ENCODE measurements around the gene CDH5.

CDH5 gene

GRCh38 chr16:66367968-66368891, 1.7 kb downstream of the CDH5 start:
- TF ChIP-seq CTCF (IDR thresholded peaks at IDR 0.05; ENCODE audit: insufficient read depth, low read depth, low read length, missing control alignments), result no peak
- H3K4me3 ChIP-seq (ENCODE audit: low read length), result no peak overlapping the region
- DNase-seq (ENCODE audit: low read depth), result no peak

- DNase-seq (ENCODE audit: low read depth), result no peak
- H3K4me3 ChIP-seq (ENCODE audit: low read length), result no peak overlapping the region
- TF ChIP-seq CTCF (IDR thresholded peaks at IDR 0.05; ENCODE audit: insufficient read depth, low read depth, low read length, missing control alignments), result no peak
These were observed 2.6 kb downstream of the CDH5 start for GRCh38 chr16:66369055-66369592.

- DNase-seq (ENCODE audit: low read depth), result no peak
- H3K4me3 ChIP-seq (ENCODE audit: low read length), result no peak overlapping the region
These were observed 4.5 kb downstream of the CDH5 start for GRCh38 chr16:66370786-66371684.

GRCh38 chr16:66372078-66372897, 5.8 kb downstream of the CDH5 start:
- no peak for DNase-seq (ENCODE audit: low read depth)
- no peak for TF ChIP-seq CTCF (IDR thresholded peaks at IDR 0.05; ENCODE audit: insufficient read depth, low read depth, low read length, missing control alignments)
- H3K4me3 ChIP-seq (ENCODE audit: low read length), result no peak overlapping the region

More at GRCh38 chr16:66370786-66371684, 4.5 kb downstream of the CDH5 start:
- TF ChIP-seq CTCF (IDR thresholded peaks at IDR 0.05; ENCODE audit: insufficient read depth, low read depth, low read length, missing control alignments), result no peak

- no peak for TF ChIP-seq CTCF (IDR thresholded peaks at IDR 0.05; ENCODE audit: insufficient read depth, low read depth, low read length, missing control alignments)
- no peak overlapping the region for H3K4me3 ChIP-seq (ENCODE audit: low read length)
- no peak for DNase-seq (ENCODE audit: low read depth)
These were observed 6.3 kb downstream of the CDH5 start for GRCh38 chr16:66372898-66373155.

GRCh38 chr16:66373667-66374066, 7.2 kb downstream of the CDH5 start:
- no peak for DNase-seq (ENCODE audit: low read depth)
- no peak overlapping the region for H3K4me3 ChIP-seq (ENCODE audit: low read length)
- no peak for TF ChIP-seq CTCF (IDR thresholded peaks at IDR 0.05; ENCODE audit: insufficient read depth, low read depth, low read length, missing control alignments)

All from epithelial cell of esophagus (primary cell).